HG03378 (cell line): Measurements from ENCODE around the gene FSTL5.

ENCODE experiments used
- ATAC-seq: cut with Tn5 transposase; IDR thresholded peaks from one replicate; pipeline ENCODE4 v1.9.1; 2021; ENCODE audit warnings: mild to moderate bottlenecking, moderate library complexity; ENCODE audit not compliant: unreplicated experiment

Gene FSTL5

GRCh38 chr4:161359491-161359890, 804.3 kb downstream of the FSTL5 start:
- ATAC-seq = no peak

- no peak for ATAC-seq
These were observed 807.4 kb downstream of the FSTL5 start for GRCh38 chr4:161356351-161356750.

- no peak for ATAC-seq
These were observed 812.9 kb downstream of the FSTL5 start for GRCh38 chr4:161350946-161351345.

- ATAC-seq = no peak
These were observed 818.1 kb downstream of the FSTL5 start for GRCh38 chr4:161345741-161346140.

- ATAC-seq = no peak
These were observed 820.2 kb downstream of the FSTL5 start for GRCh38 chr4:161343569-161343950.

- no peak for ATAC-seq
These were observed 820.8 kb downstream of the FSTL5 start for GRCh38 chr4:161342881-161343568.

GRCh38 chr4:161336621-161337020, 827.2 kb downstream of the FSTL5 start:
- ATAC-seq = no peak

- no peak for ATAC-seq
These were observed 827.7 kb downstream of the FSTL5 start for GRCh38 chr4:161336016-161336530.
